Measurements from ENCODE around the gene LIPK. TPM values are rescaled to one million over a fixed set of nuclear protein-coding genes. Genes with fewer than 3 reads are reported as not detected.
A peak's percentile ranks its signal among the peaks of the same experiment; 100 is the strongest.
"Not testable (repeated sequence)": the region's sequence is repeated elsewhere in the genome, so short reads cannot be mapped to it uniquely, and the experiment has no call there.

Gene LIPK
- total RNA-seq, 1 donor from 2014 or later = not detected

GRCh38 chr10:88707429-88708155, 1.5 kb downstream of the LIPK start:
- DNase-seq (ENCODE audit: low spot score) (no peak), ATAC-seq (no peak)
- intact Hi-C loops (cut with DNase I) = no loop called here

- DNase-seq (ENCODE audit: low spot score); ATAC-seq; intact Hi-C loops (cut with DNase I): not testable (repeated sequence)
These were observed 3.3 kb downstream of the LIPK start for GRCh38 chr10:88709361-88709760.

- intact Hi-C loops (cut with DNase I) = no loop called here
- ATAC-seq (no peak), DNase-seq (ENCODE audit: low spot score) (no peak)
These were observed 9.5 kb downstream of the LIPK start for GRCh38 chr10:88715517-88715916.

- intact Hi-C loops (cut with DNase I) = no loop called here
- DNase-seq (ENCODE audit: low spot score) (no peak), ATAC-seq (no peak)
These were observed 15.3 kb downstream of the LIPK start for GRCh38 chr10:88721392-88721791.

- no peak for ATAC-seq
These were observed 19.7 kb downstream of the LIPK start for GRCh38 chr10:88725798-88726197.

GRCh38 chr10:88728107-88728763, 22.2 kb downstream of the LIPK start:
- DNase-seq (ENCODE audit: low spot score) (no peak), ATAC-seq (no peak)
- intact Hi-C loops (cut with DNase I) = no loop called here

More at GRCh38 chr10:88725798-88726197, 19.7 kb downstream of the LIPK start:
- intact Hi-C loops (cut with DNase I) = no loop called here
- no peak for DNase-seq (ENCODE audit: low spot score)

GRCh38 chr10:88730864-88731263, 24.8 kb downstream of the LIPK start:
- ATAC-seq (no peak), DNase-seq (ENCODE audit: low spot score) (no peak)
- intact Hi-C loops (cut with DNase I) = no loop called here

- ATAC-seq = no peak
- intact Hi-C loops (cut with DNase I) = no loop called here
These were observed 25.2 kb downstream of the LIPK start for GRCh38 chr10:88731296-88731695.

GRCh38 chr10:88733215-88733614, 27.2 kb downstream of the LIPK start:
- no peak for DNase-seq (ENCODE audit: low spot score)
- no peak for ATAC-seq
- intact Hi-C loops (cut with DNase I) = no loop called here

More at GRCh38 chr10:88731296-88731695, 25.2 kb downstream of the LIPK start:
- peak; percentile 57 for DNase-seq (ENCODE audit: low spot score)

- intact Hi-C loops (cut with DNase I) = no loop called here
- DNase-seq (ENCODE audit: low spot score) (no peak), ATAC-seq (no peak)
These were observed 29.6 kb downstream of the LIPK start for GRCh38 chr10:88735661-88736060.

- ATAC-seq; DNase-seq (ENCODE audit: low spot score); intact Hi-C loops (cut with DNase I): not testable (repeated sequence)
These were observed 35.9 kb downstream of the LIPK start for GRCh38 chr10:88741921-88742320.

GRCh38 chr10:88742448-88742847, 36.4 kb downstream of the LIPK start:
- ATAC-seq = no peak
- intact Hi-C loops (cut with DNase I) = no loop called here
- no peak for DNase-seq (ENCODE audit: low spot score)

- DNase-seq (ENCODE audit: low spot score) = no peak
- intact Hi-C loops (cut with DNase I) = no loop called here
- ATAC-seq = no peak
These were observed 38.0 kb downstream of the LIPK start for GRCh38 chr10:88744002-88744401.

GRCh38 chr10:88745633-88746032, 39.6 kb downstream of the LIPK start:
- intact Hi-C loops (cut with DNase I) = no loop called here
- DNase-seq (ENCODE audit: low spot score) (no peak), ATAC-seq (no peak)

- intact Hi-C loops (cut with DNase I) = no loop called here
- no peak for ATAC-seq
- no peak for DNase-seq (ENCODE audit: low spot score)
These were observed 48.2 kb downstream of the LIPK start for GRCh38 chr10:88754287-88754686.

- no peak for DNase-seq (ENCODE audit: low spot score)
- no peak for ATAC-seq
- intact Hi-C loops (cut with DNase I) = no loop called here
These were observed 49.7 kb downstream of the LIPK start for GRCh38 chr10:88755753-88756152.

GRCh38 chr10:88756660-88757059, 50.6 kb downstream of the LIPK start:
- ATAC-seq (no peak), DNase-seq (ENCODE audit: low spot score) (no peak)
- intact Hi-C loops (cut with DNase I) = no loop called here

- DNase-seq (ENCODE audit: low spot score) (no peak), ATAC-seq (no peak)
- intact Hi-C loops (cut with DNase I) = no loop called here
These were observed 53.5 kb downstream of the LIPK start, which contains the start of gene LIPN for GRCh38 chr10:88759366-88760101. Gene LIPN (plus strand): TSS chr10:88760020. CDS start chr10:88761406, 1,386 bp downstream.

GRCh38 chr10:88762906-88763305, 56.9 kb downstream of the LIPK start:
- intact Hi-C loops (cut with DNase I) = no loop called here
- ATAC-seq = no peak
- DNase-seq (ENCODE audit: low spot score) = no peak

- intact Hi-C loops (cut with DNase I) = no loop called here
- no peak for ATAC-seq
- no peak for DNase-seq (ENCODE audit: low spot score)
These were observed 57.4 kb downstream of the LIPK start for GRCh38 chr10:88763441-88763840.
